ENCODE data around the gene CAPN8.

The CAPN8 gene

DNA sequence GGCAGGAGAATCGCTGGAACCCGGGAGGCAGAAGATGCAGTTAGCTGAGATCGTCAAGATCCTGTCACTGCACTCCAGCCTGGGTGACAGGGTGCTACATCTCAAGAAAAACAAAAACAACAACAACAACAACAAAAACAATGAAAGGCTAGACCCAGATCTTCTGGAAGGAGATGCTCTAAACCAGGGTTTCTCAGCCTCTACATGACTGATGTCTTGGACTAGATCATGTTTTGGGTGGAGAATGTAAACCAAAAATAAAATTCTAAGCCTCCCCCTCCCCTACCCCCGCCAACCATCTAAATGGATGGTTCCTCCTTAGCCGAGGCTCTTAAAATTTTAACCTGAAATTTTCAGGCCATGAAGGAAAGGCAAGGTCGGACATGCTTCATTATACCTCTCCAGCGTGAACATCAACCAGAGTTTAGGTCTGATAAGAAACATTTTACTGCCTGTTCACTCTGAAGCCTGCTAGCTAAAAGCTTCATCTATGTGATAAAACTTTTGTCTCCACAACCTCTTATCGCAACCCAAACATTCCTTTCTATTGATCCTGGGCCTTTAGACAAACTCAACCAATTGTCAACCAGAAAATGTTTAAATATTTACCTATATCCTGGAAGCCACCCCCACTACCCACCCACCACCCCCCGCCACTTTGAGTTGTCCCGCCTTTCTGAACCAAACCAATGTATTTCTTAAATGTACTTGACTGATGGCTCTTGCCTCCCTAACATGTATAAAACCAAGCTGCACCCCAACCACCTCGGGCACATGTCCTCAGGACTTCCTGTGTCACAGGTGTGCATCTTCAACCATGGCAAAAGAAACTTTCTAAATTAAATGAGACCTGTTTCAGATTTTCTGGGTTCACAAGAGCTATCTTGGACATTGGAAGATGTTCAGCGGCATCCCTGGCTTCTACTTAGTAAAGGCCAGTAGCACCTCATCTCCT, 45.0 kb upstream of the CAPN8 start:
- Histone ChIP-seq H3K36me3 (ENCODE audit: insufficient read depth) (no peaks in the 10 kb centered on the region), H3K4me3 (IDR thresholded peaks at IDR 0.05; ENCODE audit: insufficient read depth, low read depth, low read length) (no peak overlapping the region), H3K4me2 (no peak overlapping the region), H3K9ac (no peak overlapping the region), H3K4me1 (ENCODE audit: low read depth, poor library complexity, severe bottlenecking) (peaks cover 28% of the 10 kb centered on the region), H3K27ac (no peak overlapping the region), H4K20me1 (ENCODE audit: insufficient read depth) (no peaks in the 10 kb centered on the region), H2AFZ (ENCODE audit: low read depth) (no peak overlapping the region), H3K79me2 (ENCODE audit: insufficient read depth, low read depth) (peaks cover 11% of the 10 kb centered on the region; the same call in 1 of the 2 replicates), H3K27me3 (ENCODE audit: insufficient read depth, low read depth) (no peaks in the 10 kb centered on the region)
- no peak for TF ChIP-seq CTCF (conservative IDR thresholded peaks at IDR 0.05; ENCODE audit: low read depth, low read length)

- Histone ChIP-seq H3K9ac (no peak overlapping the region), H3K27ac (no peak overlapping the region), H3K4me3 (IDR thresholded peaks at IDR 0.05; ENCODE audit: insufficient read depth, low read depth, low read length) (no peak overlapping the region), H3K4me2 (no peak overlapping the region), H4K20me1 (ENCODE audit: insufficient read depth) (no peaks in the 10 kb centered on the region), H3K27me3 (ENCODE audit: insufficient read depth, low read depth) (no peaks in the 10 kb centered on the region), H2AFZ (ENCODE audit: low read depth) (no peak overlapping the region), H3K79me2 (ENCODE audit: insufficient read depth, low read depth) (peaks cover 11% of the 10 kb centered on the region; the same call in 1 of the 2 replicates), H3K4me1 (ENCODE audit: low read depth, poor library complexity, severe bottlenecking) (peaks cover 19% of the 10 kb centered on the region), H3K36me3 (ENCODE audit: insufficient read depth) (no peaks in the 10 kb centered on the region)
- TF ChIP-seq CTCF (conservative IDR thresholded peaks at IDR 0.05; ENCODE audit: low read depth, low read length): no peak
Observed at GRCh38 chr1:223709598-223709997, 44.1 kb upstream of the CAPN8 start.

- 0 out of 2 replicates have a peak, but pooled peaks cover 5% of the 10 kb centered on the region for H3K79me2 ChIP-seq (ENCODE audit: insufficient read depth, low read depth)
- no peak overlapping the region for H3K9ac ChIP-seq
- H4K20me1 ChIP-seq (ENCODE audit: insufficient read depth): no peaks in the 10 kb centered on the region
- no peak overlapping the region for H3K27ac ChIP-seq
- H3K27me3 ChIP-seq (ENCODE audit: insufficient read depth, low read depth): no peaks in the 10 kb centered on the region
- no peak overlapping the region for H3K4me2 ChIP-seq
- no peak for TF ChIP-seq CTCF (conservative IDR thresholded peaks at IDR 0.05; ENCODE audit: low read depth, low read length)
- H3K4me1 ChIP-seq (ENCODE audit: low read depth, poor library complexity, severe bottlenecking): peaks cover 11% of the 10 kb centered on the region
- no peak overlapping the region for H3K4me3 ChIP-seq (IDR thresholded peaks at IDR 0.05; ENCODE audit: insufficient read depth, low read depth, low read length)
- H3K36me3 ChIP-seq (ENCODE audit: insufficient read depth): no peaks in the 10 kb centered on the region
- no peak overlapping the region for H2AFZ ChIP-seq (ENCODE audit: low read depth)
Observed at GRCh38 chr1:223708651-223709268, 43.3 kb upstream of the CAPN8 start.

- H3K27ac ChIP-seq: no peak overlapping the region
- no peaks in the 10 kb centered on the region for H4K20me1 ChIP-seq (ENCODE audit: insufficient read depth)
- no peak overlapping the region for H3K4me3 ChIP-seq (IDR thresholded peaks at IDR 0.05; ENCODE audit: insufficient read depth, low read depth, low read length)
- peaks cover 6% of the 10 kb centered on the region for H3K4me1 ChIP-seq (ENCODE audit: low read depth, poor library complexity, severe bottlenecking)
- no peak overlapping the region for H3K9ac ChIP-seq
- no peaks in the 10 kb centered on the region for H3K27me3 ChIP-seq (ENCODE audit: insufficient read depth, low read depth)
- no peak for TF ChIP-seq CTCF (conservative IDR thresholded peaks at IDR 0.05; ENCODE audit: low read depth, low read length)
- no peak overlapping the region for H2AFZ ChIP-seq (ENCODE audit: low read depth)
- no peaks in the 10 kb centered on the region for H3K36me3 ChIP-seq (ENCODE audit: insufficient read depth)
- no peaks in the 10 kb centered on the region for H3K79me2 ChIP-seq (ENCODE audit: insufficient read depth, low read depth)
- no peak overlapping the region for H3K4me2 ChIP-seq
Observed at GRCh38 chr1:223708001-223708359, 42.5 kb upstream of the CAPN8 start.
